A549 (cell line): Measurements from ENCODE around the gene TOP3B. TPM values are rescaled to one million over a fixed set of nuclear protein-coding genes. Genes with fewer than 3 reads are reported as not detected.

Source experiments
- ATAC-seq, 2 experiments: fragments of 200-7000 bp in 1 of 2; fragments of >200 bp in 1 of 2; cut with Nextera tagmentation in 1 of 2; cut with Tn5 transposase in 1 of 2; 3 replicates each; pipeline versions ENCODE4 v1.8.0 to v1.9.1; 2018 to 2020; ENCODE audit warnings: mild to moderate bottlenecking in 1 of 2, moderate library complexity in 1 of 2
- CTCF ChIA-PET: fragments of 300-600 bp; sonication (Branson Sonifier 250); formaldehyde crosslinking; extraction: SDS; loops from one replicate; lab custom pipeline; 2021; ENCODE audit warnings: antibody characterized with exemption, inconsistent platforms; lab: Yijun Ruan, JAX
- POLR2A ChIA-PET: fragments of 350-600 bp; formaldehyde crosslinking; extraction: SDS; loops from one replicate; lab custom pipeline; 2021; ENCODE audit warnings: antibody characterized with exemption, inconsistent platforms; lab: Yijun Ruan, JAX
- DNase-seq, 2 experiments: peaks; one replicate each; pipeline versions ENCODE4 v3.0.0 to v3.0.0-alpha.2; 2011 to 2016; ENCODE audit warnings: low read depth in 1 of 2, low spot score in 1 of 2
- FAIRE-seq: peaks from 2 replicates; lab custom pipeline; 2011; peaks lifted over from hg19 to GRCh38; lab: Jason Lieb, UNC
- H3K27ac ChIP-seq, 2 experiments: fragments of >200 bp; sonication (Bioruptor Twin); formaldehyde crosslinking; 3 replicates each; pipeline ENCODE4 v1.5.1; 2016 to 2017
- H3K4me1 ChIP-seq: fragments of >200 bp; sonication (Bioruptor Twin); formaldehyde crosslinking; 3 replicates; pipeline ENCODE4 v1.6.1; 2016
- H3K4me2 ChIP-seq: fragments of >200 bp; sonication (Bioruptor Twin); formaldehyde crosslinking; 3 replicates; pipeline ENCODE4 v1.6.1; 2016
- H3K4me3 ChIP-seq: fragments of >200 bp; sonication (Bioruptor Twin); formaldehyde crosslinking; 3 replicates; pipeline ENCODE4 v1.5.1; 2016
- H3K9me3 ChIP-seq: fragments of >200 bp; sonication (Bioruptor Twin); formaldehyde crosslinking; 3 replicates; pipeline ENCODE4 v1.6.1; 2016
- CBX8 ChIP-seq: fragments of 200-600 bp; sonication (generic); IDR thresholded peaks from 2 replicates; pipeline ENCODE4 v1.6.1; 2016
- CHD2 ChIP-seq: fragments of 150-350 bp; IDR thresholded peaks from 2 replicates; pipeline ENCODE4 v1.6.1; 2014; ENCODE audit warnings: low read length; ENCODE audit not compliant: partially characterized antibody
- CTCF ChIP-seq: fragments of >200 bp; sonication (Bioruptor Twin); formaldehyde crosslinking; IDR thresholded peaks from 3 replicates; pipeline ENCODE4 v1.5.1; 2016
- E2F6 ChIP-seq: IDR thresholded peaks from 2 replicates; pipeline ENCODE4 v1.6.1; 2012; ENCODE audit warnings: low read depth, borderline replicate concordance
- EHF ChIP-seq: fragments of 250-450 bp; sonication (Bioruptor Pico); IDR thresholded peaks from 2 replicates; pipeline ENCODE4 v1.5.0; 2020; ENCODE audit warnings: mild to moderate bottlenecking
- EHMT2 ChIP-seq: fragments of 200-600 bp; sonication (generic); IDR thresholded peaks from 2 replicates; pipeline ENCODE4 v1.6.1; 2016; ENCODE audit warnings: antibody characterized with exemption, low read depth, mild to moderate bottlenecking, moderate library complexity
- FOXS1 ChIP-seq: fragments of 250-450 bp; sonication (Bioruptor Pico); IDR thresholded peaks from 2 replicates; pipeline ENCODE4 v1.5.0; 2020; ENCODE audit warnings: mild to moderate bottlenecking, moderate library complexity
- HDAC2 ChIP-seq: fragments of 200-600 bp; sonication (generic); IDR thresholded peaks from 2 replicates; pipeline ENCODE4 v1.6.1; 2016
- HEYL ChIP-seq: fragments of 250-450 bp; sonication (Bioruptor Pico); IDR thresholded peaks from 2 replicates; pipeline ENCODE4 v1.8.0; 2021; ENCODE audit warnings: mild to moderate bottlenecking, moderate library complexity
- HOXA7 ChIP-seq: fragments of 250-450 bp; sonication (Bioruptor Pico); IDR thresholded peaks from 2 replicates; pipeline ENCODE4 v1.5.0; 2020; ENCODE audit warnings: mild to moderate bottlenecking, moderate library complexity
- JUNB ChIP-seq: fragments of >200 bp; sonication (Bioruptor Twin); formaldehyde crosslinking; IDR thresholded peaks from 2 replicates; pipeline ENCODE4 v1.6.1; 2016
- KDM5A ChIP-seq: fragments of 200-600 bp; sonication (generic); IDR thresholded peaks from 2 replicates; pipeline ENCODE4 v1.6.1; 2016; ENCODE audit warnings: antibody characterized with exemption, mild to moderate bottlenecking
- MAZ ChIP-seq: fragments of 150-350 bp; IDR thresholded peaks from 2 replicates; pipeline ENCODE4 v1.6.1; 2014; ENCODE audit warnings: antibody characterized with exemption, low read depth, low read length, borderline replicate concordance
- MYC ChIP-seq: IDR thresholded peaks from 2 replicates; pipeline ENCODE4 v1.6.1; 2012; ENCODE audit warnings: mild to moderate bottlenecking, inconsistent platforms, low read length, improper control_type of control experiment, borderline replicate concordance
- NFE2L2 ChIP-seq: fragments of 150-350 bp; conservative IDR thresholded peaks from 2 replicates; pipeline ENCODE4 v1.6.1; 2014; ENCODE audit warnings: low read length
- NPAS2 ChIP-seq: fragments of 250-450 bp; sonication (Bioruptor Pico); IDR thresholded peaks from 2 replicates; pipeline ENCODE4 v1.8.0; 2022; ENCODE audit warnings: mild to moderate bottlenecking, moderate library complexity, borderline replicate concordance
- PHF8 ChIP-seq: fragments of 200-600 bp; sonication (generic); IDR thresholded peaks from 2 replicates; pipeline ENCODE4 v1.6.1; 2016; ENCODE audit warnings: low read depth, mild to moderate bottlenecking, antibody characterized with exemption, moderate library complexity, borderline replicate concordance
- RARB ChIP-seq: fragments of 250-450 bp; sonication (Bioruptor Pico); IDR thresholded peaks from 2 replicates; pipeline ENCODE4 v1.8.0; 2021; ENCODE audit warnings: mild to moderate bottlenecking, moderate library complexity
- SMC3 ChIP-seq: fragments of >200 bp; sonication (Bioruptor Twin); formaldehyde crosslinking; IDR thresholded peaks from 3 replicates; pipeline ENCODE4 v1.6.1; 2018; ENCODE audit warnings: inconsistent platforms
- ZC3H11A ChIP-seq: fragments of 450-650 bp; IDR thresholded peaks from 2 replicates; pipeline ENCODE4 v1.6.1; 2014; ENCODE audit warnings: antibody characterized with exemption, mild to moderate bottlenecking
- ZSCAN20 ChIP-seq: fragments of 250-450 bp; sonication (Bioruptor Pico); IDR thresholded peaks from 2 replicates; pipeline ENCODE4 v1.8.0; 2022; ENCODE audit warnings: mild to moderate bottlenecking, moderate library complexity
- WGBS: methylation state at CpG from one replicate; pipeline ENCODE4 v1.1.6; 2017; ENCODE audit errors: missing lambda C conversion rate; 5-methylcytosine and 5-hydroxymethylcytosine counted together
- polyA plus RNA-seq, 4 experiments: library from polyadenylated mRNA; depleted of rRNA in 3 of 4; stranded (reverse); fragments of >200 nt; fragmentation: RNase III in 1 of 4; extraction: RNeasy Plus Mini Kit Qiagen cat#74134 plus additional on column Dnase treatment in 1 of 4; gene quantifications; 2 replicates in 3 of 4; 3 replicates in 1 of 4; pipeline ENCODE4 v1.2.3, GENCODE V29; 2011 to 2017
- TF ChIP-seq, protein P1 (sequence below): IDR thresholded peaks from 2 replicates; pipeline ENCODE4 v1.6.1; 2012

TOP3B gene
- polyA plus RNA-seq, 2 of the 4 experiments (the other 2 are of a cell fraction): 11.5 to 19.8 TPM

DNA sequence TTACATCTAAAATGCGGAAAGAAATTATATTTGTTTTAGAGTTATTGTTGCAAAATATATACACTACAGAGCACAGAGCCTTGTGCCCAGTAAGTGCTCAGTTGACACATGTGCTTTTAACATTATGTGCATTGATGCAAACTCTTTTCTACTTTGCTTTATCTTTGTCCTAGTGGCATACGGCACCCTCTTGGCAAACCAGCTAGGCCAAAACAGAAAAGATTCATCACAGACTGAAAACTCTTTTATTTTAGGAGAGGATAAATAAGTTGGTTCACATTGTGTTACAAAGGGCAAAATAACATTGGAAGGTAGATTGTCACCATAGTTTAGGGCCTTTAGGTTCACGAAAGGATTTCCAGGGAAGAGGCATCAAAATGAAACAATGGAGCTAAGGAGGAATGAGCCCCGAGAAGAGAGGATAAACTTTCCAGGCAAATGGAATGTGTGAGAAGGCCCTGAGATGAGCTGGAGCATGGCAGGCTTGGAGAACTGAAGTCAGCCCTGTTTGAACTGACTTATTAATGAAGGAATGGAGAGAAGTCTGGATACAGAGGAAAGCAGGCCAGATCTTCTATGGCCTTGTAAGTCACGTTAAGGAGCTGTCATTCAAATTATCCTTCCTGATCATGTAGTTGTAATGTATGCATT, 23.5 kb upstream of the TOP3B start:
- WGBS: 71% methylated on average over 5 of the region's 5 CpGs
- CTCF ChIA-PET: interaction anchor here (0.6 to 1.5 kb wide), 3 partner anchors 8 to 371 kb away, joined by 3 to 5 read pairs (median 3); no protein-coding TSS in a partner anchor
- H3K9me3 ChIP-seq: no peaks in the 10 kb centered on the region
- no peak overlapping the region for H3K27ac ChIP-seq
- no peak for TF ChIP-seq CBX8
- no peak for TF ChIP-seq FOXS1
- TF ChIP-seq PHF8: no peak
- TF ChIP-seq CTCF: no peak
- TF ChIP-seq, protein P1, sequence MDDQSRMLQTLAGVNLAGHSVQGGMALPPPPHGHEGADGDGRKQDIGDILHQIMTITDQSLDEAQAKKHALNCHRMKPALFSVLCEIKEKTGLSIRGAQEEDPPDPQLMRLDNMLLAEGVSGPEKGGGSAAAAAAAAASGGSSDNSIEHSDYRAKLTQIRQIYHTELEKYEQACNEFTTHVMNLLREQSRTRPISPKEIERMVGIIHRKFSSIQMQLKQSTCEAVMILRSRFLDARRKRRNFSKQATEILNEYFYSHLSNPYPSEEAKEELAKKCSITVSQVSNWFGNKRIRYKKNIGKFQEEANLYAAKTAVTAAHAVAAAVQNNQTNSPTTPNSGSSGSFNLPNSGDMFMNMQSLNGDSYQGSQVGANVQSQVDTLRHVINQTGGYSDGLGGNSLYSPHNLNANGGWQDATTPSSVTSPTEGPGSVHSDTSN: no peak
- no peak for TF ChIP-seq HEYL (CRISPR knock-in tag)
- TF ChIP-seq CHD2: no peak
- no peak for TF ChIP-seq NPAS2 (CRISPR knock-in tag)
- TF ChIP-seq KDM5A: no peak
- TF ChIP-seq MAZ: no peak
- no peak for TF ChIP-seq EHF (CRISPR knock-in tag)
- TF ChIP-seq ZC3H11A: no peak
- no peak for TF ChIP-seq HOXA7
- no peak for DNase-seq
- POLR2A ChIA-PET: no interaction called here
- ATAC-seq: no peak
- H3K4me3 ChIP-seq: no peak overlapping the region
- FAIRE-seq: no peak
- H3K4me2 ChIP-seq: no peak overlapping the region
- H3K4me1 ChIP-seq: no peaks in the 10 kb centered on the region

DNA sequence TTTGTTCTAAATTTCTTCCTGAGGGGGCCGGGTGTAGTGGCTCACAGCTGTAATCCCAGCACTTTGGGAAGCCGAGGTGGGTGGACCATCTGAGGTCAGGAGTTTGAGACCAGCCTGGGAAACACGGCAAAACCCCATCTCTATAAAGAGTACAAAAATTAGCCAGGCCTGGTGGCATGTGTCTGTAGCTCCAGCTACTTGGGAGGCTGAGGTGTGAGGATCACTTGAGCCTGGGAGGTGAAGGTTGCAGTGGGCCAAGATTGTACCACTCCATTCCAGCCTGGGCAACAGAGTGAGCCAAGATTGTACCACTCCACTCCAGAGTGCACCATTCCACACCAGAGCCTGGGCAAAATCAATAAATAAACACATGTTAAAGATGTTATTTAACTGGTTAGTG, 20.6 kb upstream of the TOP3B start:
- POLR2A ChIA-PET: no interaction called here
- CTCF ChIA-PET: interaction anchor here (1.4 kb wide), 1 partner anchor 51 kb away, joined by 3 read pairs; the partner anchor contains the start of gene PPM1F
- Histone ChIP-seq H3K27ac (no peak overlapping the region), H3K4me2 (no peak overlapping the region), H3K4me1 (no peaks in the 10 kb centered on the region), H3K4me3 (no peak overlapping the region), H3K9me3 (no peaks in the 10 kb centered on the region)
- DNase-seq (no peak), FAIRE-seq (no peak), ATAC-seq (no peak)
- WGBS: 10% methylated on average over 3 of the region's 3 CpGs
- TF ChIP-seq SMC3: no peak
- TF ChIP-seq HDAC2: no peak
- TF ChIP-seq EHMT2: no peak
- no peak for TF ChIP-seq JUNB
- TF ChIP-seq MYC: no peak
- TF ChIP-seq E2F6: no peak
- no peak for TF ChIP-seq PHF8
- no peak for TF ChIP-seq NFE2L2
- no peak for TF ChIP-seq ZSCAN20 (CRISPR knock-in tag)
- TF ChIP-seq RARB (CRISPR knock-in tag): no peak
- no peak for TF ChIP-seq FOXS1
